SH-SY5Y (cell line): ENCODE measurements around the gene SOWAHD.

Experiments used
- GATA2 ChIP-seq: IDR thresholded peaks from 2 replicates; pipeline ENCODE4 v1.6.1; 2011; ENCODE audit warnings: mild to moderate bottlenecking, low read depth, low read length
- GATA3 ChIP-seq: IDR thresholded peaks from 2 replicates; pipeline ENCODE4 v1.6.1; 2011; ENCODE audit warnings: low read depth, mild to moderate bottlenecking, low read length, moderate library complexity

- TF ChIP-seq GATA3 = no peak
- no peak for TF ChIP-seq GATA2
Observed at GRCh38 chrX:119760026-119760877, 1.9 kb downstream of the SOWAHD start.
